LoVo (cell line): ENCODE results near the gene UBE2L3.
"Not testable (repeated sequence)": the region's sequence is repeated elsewhere in the genome, so short reads cannot be mapped to it uniquely, and the experiment has no call there.

Experiments used
- DNase-seq: peaks from one replicate; pipeline ENCODE4 v3.0.0-alpha.2; 2016; ENCODE audit warnings: low spot score

UBE2L3 gene

DNA sequence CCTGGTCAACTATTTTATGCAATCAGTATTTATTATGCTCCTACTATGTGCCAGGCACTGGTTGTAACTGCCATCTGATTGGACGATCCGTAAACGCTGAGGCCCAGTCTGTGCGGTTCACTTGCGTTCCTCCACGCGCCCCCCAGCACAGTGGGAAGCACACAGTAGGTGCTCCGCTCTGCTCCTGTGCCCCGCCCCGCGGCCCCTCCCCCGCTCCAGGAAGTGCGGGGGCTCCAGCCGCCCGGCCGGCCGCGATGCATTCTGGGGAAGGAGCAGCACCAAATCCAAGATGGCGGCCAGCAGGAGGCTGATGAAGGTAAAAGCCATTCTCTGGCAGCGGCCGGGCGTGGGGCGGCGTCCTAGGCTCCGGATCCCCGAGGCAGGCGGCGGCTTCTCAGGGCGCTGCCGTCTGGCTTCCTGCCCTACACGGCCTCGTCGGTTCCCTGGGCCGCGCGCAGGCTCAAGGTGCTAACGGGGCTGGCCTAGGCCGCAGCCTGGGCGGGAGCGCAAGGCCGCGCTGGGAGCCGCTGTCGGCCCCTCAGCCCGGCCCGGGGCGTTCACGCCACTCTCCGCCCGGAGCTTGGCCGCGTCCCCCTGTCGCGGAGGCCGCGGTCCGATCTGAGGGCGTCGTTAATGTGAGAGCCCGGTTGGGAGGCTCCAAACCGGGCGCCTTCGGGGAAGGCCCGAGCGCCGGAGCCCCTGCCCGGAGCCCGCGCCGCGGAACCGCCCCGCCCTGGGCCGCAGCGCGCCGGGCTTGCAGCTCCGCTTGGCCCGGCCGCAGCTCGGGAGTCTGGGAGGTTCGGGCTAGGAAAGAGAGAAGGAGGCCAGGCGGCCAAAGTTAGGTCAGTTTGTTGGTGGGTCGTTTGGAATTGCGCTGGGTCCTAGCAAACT is at the start of gene UBE2L3:
TSS of gene UBE2L3 (plus strand) at position 259 of the 891 bp plus-strand sequence. CDS start at position 290, 31 bp downstream.
- DNase-seq = peak; percentile 81

DNA sequence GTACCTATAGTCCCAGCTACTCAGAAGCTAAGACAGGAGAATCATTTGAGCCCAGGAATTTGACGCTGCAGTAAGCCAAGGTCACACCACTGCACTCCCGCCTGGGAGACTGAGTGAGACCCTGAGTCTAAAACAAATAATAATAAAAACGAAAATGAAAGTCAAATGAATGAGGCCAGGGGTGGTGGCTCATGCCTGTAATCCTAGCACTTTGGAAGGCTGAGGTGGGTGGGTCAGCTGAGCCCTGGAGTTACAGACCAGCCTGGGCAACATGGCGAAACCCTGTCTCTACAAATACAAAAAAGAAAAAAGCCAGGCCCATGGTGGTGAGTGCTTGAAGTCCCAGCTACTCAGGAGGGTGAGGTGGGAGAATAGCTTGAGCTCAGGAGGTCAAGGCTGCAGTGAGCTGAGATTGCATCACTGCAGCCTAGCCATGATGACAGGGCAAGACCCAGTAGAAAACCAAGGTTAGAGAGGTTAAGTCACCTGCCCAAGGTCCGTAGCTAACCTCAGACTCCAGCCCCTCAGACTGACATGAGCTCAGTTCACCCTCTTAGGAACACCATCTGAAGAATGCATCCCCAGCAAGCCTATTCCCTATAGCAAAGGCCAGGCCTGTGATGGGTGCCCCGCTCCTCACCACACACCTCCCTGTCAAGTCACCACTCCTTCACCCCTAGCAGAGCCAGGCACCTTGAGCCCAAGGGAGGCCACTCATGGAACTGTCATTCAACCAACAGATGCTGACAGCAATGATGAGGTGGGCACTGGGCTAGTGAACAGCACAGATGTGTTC is 40.6 kb upstream of the UBE2L3 start:
- DNase-seq = not testable (repeated sequence)

- not testable (repeated sequence) for DNase-seq
These were observed 36.0 kb upstream of the UBE2L3 start for GRCh38 chr22:21531525-21531924.

DNA sequence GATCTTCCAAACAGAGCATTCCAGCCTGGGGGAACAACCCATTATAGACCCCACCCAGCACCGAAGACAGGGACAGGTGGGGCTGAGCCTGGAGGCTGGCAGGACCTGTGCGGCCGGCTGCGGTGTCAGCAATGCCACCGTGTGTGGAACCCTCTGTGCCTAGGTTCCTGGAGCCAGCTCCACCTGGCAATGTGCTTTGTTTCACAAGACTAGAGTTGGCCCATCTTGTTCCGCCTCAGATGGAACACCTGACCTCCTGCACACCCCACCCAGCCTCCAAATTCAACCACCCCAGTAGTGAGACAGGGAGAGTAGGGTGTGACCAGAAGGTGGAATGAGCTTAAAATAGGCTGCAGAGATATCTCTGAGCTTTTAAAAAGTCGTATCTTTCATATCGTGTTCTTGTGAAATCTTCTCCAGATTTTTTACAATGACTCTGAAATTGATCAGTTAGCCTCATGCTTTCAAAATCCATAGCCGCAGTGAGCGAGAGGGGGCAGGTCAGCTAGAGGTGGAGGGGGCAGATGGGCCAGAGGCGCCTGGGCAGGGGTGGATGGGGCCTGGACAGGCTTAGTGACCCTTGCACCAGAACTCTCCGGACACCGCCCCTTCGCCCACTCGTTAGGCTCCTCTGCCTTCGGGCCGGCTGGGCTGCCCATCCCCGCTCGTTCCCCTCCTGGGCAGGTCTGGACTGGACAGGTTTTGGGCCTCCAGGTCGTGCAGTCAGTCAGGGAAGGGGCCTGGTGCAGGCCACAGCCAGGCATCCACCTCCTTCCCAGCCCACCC is 34.5 kb upstream of the UBE2L3 start:
- not testable (repeated sequence) for DNase-seq

- DNase-seq = not testable (repeated sequence)
These were observed 27.7 kb upstream of the UBE2L3 start for GRCh38 chr22:21539862-21540261.

DNA sequence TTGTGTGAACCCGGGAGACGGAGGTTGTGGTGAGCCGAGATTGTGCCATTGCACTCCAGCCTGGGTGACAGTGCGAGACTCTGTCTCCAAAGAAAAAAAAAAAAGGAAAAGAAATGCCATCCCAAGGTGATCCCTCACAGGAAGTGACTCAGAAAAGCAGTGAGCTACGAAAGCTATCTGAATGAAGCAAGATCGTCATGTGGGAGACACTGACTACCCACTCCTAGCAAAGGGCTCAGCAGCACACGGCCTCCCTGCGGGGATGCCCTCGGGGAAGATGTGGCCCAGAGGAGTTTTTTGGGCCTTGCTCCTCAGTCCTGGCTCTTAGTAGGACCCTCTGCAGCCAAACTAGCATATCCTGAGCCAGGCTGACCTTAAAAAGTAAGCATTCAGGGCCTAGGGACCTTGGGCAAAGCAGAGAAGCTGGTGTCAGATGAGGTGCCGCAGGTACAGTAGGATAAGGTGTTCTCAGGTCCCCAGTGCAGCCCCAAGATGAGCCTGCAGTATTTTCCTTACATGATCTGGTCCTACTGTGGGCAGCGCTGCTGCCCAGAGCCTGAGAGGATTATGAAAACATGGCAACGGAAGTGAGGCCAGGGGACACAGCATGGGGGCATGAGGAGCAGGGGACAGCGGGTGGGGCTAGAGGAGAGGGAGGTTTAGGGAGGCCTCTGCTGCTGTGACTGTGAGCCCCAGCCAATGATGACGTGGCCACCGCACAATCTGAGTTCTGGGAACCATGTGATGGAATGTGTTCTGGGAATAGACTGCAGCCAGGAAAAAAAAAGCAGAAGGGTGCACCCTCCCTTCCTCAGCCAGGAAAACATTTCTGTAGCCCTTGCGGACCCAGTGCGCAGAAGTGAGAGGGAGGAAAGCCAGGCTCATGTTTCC is 22.8 kb upstream of the UBE2L3 start:
- DNase-seq = not testable (repeated sequence)

DNA sequence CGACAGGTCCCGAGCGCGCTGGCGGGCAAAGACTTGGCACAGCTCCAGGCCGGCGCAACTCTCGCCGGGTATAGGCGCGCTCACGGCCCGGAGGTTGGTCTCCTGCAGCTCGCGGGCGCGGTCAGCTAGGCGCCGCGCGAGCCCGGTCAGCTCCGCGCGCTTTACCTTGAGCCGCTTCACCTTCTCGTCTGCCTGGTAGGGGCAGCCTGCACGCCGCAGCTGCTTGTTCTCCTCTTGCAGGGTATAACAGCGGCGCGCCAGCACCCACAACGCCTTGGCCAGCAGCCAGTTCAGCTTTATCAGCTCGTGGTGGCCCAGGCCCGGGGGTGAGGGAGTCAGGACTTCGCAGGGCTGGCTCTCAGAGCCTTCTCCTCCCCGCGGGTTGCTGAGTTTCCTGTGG is 18.0 kb upstream of the UBE2L3 start:
- not testable (repeated sequence) for DNase-seq

DNA sequence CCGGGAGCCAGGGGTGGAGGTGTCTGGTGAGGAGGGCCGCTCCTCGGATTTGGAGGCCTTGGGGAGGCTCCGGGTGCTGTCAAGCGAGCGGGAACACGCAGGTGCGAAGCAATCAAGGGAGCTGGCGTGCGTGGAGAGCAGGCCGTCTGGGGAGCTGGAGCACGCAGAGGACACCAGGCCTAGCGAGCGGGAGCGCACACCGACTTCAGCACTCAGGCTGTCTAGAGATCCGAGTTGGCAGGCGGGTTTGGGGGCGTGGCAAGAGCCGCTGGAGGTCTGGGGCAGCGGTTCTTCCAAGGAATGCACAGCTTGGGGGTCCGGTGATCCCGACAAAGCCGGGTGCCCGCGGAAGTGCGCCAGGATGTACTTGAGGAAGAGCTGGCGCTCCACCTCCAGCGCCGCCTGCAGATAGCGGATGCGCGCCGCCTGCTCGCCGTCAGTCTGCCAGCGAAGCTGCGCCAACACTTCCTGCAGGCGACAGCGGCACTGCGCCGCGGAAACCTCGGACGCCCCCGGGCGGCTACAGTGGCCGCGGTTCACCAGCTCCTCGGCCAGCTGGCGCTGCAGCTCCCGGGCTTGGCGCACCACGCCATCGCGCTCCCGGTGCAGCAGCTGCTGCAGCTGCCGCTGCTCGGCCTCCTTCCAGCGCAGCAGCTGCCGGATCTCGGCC is 17.4 kb upstream of the UBE2L3 start:
- not testable (repeated sequence) for DNase-seq

DNA sequence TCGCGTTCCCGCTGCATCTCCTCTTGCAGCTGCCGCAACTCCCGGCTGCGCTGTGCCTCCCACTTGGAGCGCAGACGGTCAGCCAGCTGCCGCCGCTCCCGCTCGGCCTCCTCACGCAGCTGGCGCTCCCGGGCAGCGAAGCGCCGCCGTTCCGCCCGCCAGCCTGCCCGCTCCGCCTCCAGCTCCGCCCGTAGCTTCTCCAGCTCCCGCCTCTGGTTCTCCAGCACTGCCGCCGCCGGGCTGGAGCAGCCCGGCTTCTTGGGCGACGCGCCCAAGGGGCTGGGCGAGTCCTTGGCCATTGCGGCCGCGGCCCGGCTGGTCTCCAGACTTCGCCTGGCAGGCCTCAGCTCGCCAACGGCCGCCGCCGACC is 16.9 kb upstream of the UBE2L3 start:
- not testable (repeated sequence) for DNase-seq

DNA sequence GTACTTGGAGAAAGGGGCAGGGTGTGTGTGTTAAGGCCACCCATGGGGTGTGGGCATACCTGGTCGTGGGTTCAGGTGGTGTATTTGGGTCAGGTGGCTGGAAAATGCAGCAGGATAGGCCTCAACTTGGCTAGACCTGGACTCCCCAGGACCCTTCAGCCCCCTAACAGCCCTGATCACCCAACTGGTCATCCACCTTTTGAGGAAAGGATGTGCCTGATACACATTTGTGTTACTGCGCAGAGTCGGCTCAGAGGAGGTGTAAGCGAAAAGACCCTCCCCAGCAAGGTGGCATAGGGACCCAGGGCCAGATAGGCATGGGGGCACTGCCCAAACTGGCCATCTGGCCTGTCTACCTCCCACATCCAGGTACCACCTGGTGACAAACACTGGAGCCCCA is 16.2 kb upstream of the UBE2L3 start, which contains the start of gene RIMBP3C:
TSS of gene RIMBP3C (minus strand) at position 101 of the 400 bp plus-strand sequence. CDS start 485 bp downstream, outside the sequence.
- not testable (repeated sequence) for DNase-seq

GRCh38 chr22:21559345-21560125 is 8.0 kb upstream of the UBE2L3 start:
- not testable (repeated sequence) for DNase-seq

DNA sequence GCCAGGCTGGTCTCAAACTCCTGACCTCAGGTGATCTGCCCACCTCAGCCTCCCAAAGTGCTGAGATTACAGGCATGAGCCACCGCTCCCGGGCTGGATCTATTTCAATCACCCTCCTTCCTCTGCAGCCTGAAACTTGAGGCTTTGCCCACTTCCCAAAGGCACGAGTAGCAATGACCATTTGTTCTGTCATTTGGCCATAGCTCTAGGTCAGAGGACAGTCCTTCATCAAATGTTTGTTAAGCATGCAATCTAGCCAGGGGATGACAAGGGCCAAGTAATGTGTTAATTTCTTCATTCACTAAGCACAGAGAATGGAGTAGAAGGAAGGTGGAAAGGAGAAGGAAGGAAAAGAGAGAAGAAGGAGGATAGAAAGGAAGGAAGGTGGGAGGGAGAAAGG is 6.9 kb upstream of the UBE2L3 start:
- DNase-seq = not testable (repeated sequence)

DNA sequence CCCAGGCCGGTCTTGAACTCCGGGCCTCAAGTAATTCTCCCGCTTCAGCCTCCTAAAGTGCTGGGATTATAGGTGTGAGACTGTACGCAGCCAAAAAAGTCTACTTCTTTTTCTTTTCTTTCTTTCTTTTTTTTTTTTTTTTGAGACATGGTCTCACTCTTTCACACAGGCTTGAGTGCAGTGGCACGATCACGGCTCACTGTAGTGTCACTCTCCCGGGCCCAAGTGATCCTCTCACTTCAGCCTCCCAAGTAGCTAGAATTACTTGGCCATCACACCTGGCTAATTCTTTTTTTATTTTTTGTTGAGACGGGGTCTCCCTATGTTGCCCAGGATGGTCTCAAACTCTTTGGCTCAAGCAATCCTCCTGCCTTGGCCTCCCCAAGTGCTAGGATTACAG is 3.6 kb upstream of the UBE2L3 start:
- no peak for DNase-seq

- no peak for DNase-seq
These were observed 3.1 kb upstream of the UBE2L3 start for GRCh38 chr22:21564411-21564810.

DNA sequence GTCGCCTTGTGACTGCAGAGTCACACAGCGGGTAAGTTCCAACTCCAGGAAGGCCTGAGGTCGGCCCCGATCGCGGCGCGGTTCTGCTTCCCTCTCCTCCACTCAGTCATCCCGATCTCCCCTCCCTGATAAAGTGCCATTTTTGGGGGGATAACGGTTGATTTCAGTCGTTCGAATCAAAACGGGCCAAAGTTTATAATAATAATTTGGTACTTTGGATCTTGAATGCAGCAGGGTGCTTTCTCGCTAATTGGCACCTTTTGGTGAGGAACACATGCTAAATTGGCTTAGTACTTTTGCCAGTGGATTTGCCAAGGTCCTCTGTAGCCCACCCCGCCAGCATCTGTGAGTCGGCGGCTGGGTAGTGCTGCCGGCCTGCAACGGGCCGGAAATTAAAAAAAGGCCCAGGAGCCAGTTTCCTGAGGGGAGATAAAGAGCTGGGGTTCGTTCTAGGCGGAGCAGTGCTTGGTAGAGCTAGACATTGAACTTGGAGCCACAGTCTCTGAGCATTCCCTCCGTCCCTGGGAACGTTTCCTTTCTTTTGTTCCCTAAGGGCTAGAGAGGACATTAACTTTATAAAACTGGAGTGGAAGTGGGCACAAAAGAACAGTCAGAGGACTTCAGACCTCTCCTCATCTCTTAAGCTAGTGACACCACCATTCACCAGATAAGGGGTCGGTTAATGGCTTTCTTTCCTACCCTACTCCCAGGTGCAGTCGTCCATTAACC is 997 bp downstream of the UBE2L3 start:
- no peak for DNase-seq

GRCh38 chr22:21569076-21569427 is 1.5 kb downstream of the UBE2L3 start:
- not testable (repeated sequence) for DNase-seq

DNA sequence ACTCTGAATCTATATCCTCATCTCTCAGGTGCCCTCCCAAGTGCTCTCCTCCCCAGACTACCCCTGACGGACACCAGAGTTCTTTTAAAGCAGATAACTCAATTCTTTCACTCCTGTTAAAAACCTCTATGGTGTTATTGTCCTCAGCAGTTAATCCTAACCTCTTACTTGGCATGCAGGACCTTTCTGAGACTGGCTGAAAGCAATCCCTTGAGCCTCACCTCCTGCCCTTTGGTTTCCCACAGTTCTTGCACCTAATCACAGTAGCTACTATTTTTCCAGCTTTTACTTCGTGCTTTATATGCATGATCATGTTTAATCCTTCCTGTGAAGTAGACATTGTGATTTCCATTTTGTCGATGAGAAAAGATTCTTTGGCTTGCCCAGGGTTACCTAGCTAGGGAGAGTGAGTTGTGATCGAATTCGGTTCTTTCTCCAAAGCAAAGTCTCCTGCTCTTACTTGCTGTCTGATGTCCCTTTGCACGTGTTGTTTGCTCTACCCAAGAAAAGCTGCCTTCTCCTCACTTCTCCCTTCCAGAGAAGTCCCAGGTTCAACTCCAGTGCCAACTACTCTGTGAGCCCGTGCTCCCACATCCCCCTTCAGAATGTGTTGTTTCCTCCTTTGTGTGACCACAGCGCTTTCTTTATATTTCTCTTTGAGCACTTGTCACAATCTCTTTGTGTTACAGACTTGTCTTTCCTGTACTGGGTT is 2.1 kb downstream of the UBE2L3 start:
- DNase-seq = no peak

GRCh38 chr22:21570398-21570797 is 2.9 kb downstream of the UBE2L3 start:
- no peak for DNase-seq
